H9 (cell line): ENCODE measurements around the gene ZCCHC8. TPM values are rescaled to one million over a fixed set of nuclear protein-coding genes. Genes with fewer than 3 reads are reported as not detected.
"Not testable (repeated sequence)": the region's sequence is repeated elsewhere in the genome, so short reads cannot be mapped to it uniquely, and the experiment has no call there.

ENCODE experiments used
- DNase-seq: peaks from one replicate; pipeline ENCODE4 v3.0.0-alpha.2; 2017
- H2AFZ ChIP-seq: one replicate; pipeline ENCODE4 v1.6.1; 2013; ENCODE audit warnings: mild to moderate bottlenecking, low read length, control low read depth, moderate library complexity
- H2AK5ac ChIP-seq: 2 replicates; pipeline ENCODE4 v1.6.1; 2013; ENCODE audit warnings: low read length, control low read depth, mixed read lengths; ENCODE audit not compliant: insufficient read length
- H2BK120ac ChIP-seq: one replicate; pipeline ENCODE4 v1.6.1; 2013; ENCODE audit warnings: low read depth, mild to moderate bottlenecking, low read length, control low read depth, inconsistent platforms; ENCODE audit not compliant: poor library complexity, severe bottlenecking
- H2BK12ac ChIP-seq: 2 replicates; pipeline ENCODE4 v1.6.1; 2013; ENCODE audit warnings: low read length, control low read depth, mixed read lengths, low read depth; ENCODE audit not compliant: insufficient read length
- H2BK15ac ChIP-seq: 2 replicates; pipeline ENCODE4 v1.6.1; 2013; ENCODE audit warnings: low read depth, low read length, control low read depth
- H2BK20ac ChIP-seq: one replicate; pipeline ENCODE4 v1.6.1; 2013; ENCODE audit warnings: low read depth, mild to moderate bottlenecking, low read length, control low read depth, inconsistent platforms; ENCODE audit not compliant: poor library complexity, severe bottlenecking
- H2BK5ac ChIP-seq: 2 replicates; pipeline ENCODE4 v1.6.1; 2013; ENCODE audit warnings: low read length, control low read depth, mixed read lengths; ENCODE audit not compliant: insufficient read length
- H3K14ac ChIP-seq: 2 replicates; pipeline ENCODE4 v1.6.1; 2013; ENCODE audit warnings: low read length, control low read depth; ENCODE audit not compliant: insufficient read depth
- H3K18ac ChIP-seq: 2 replicates; pipeline ENCODE4 v1.6.1; 2013; ENCODE audit warnings: low read depth, mild to moderate bottlenecking, mixed read lengths, low read length, control low read depth; ENCODE audit not compliant: insufficient read length
- H3K23ac ChIP-seq: 2 replicates; pipeline ENCODE4 v1.6.1; 2013; ENCODE audit warnings: low read length, control low read depth, mixed read lengths, low read depth; ENCODE audit not compliant: insufficient read length
- H3K23me2 ChIP-seq: 2 replicates; pipeline ENCODE4 v1.6.1; 2013; ENCODE audit warnings: low read depth, mild to moderate bottlenecking, mixed read lengths, low read length, control low read depth; ENCODE audit not compliant: insufficient read length, poor library complexity, severe bottlenecking
- H3K27ac ChIP-seq: 2 replicates; pipeline ENCODE4 v1.5.1; 2013; ENCODE audit warnings: low read length, control low read depth, mixed read lengths, low read depth; ENCODE audit not compliant: insufficient read length
- H3K27me3 ChIP-seq: 2 replicates; pipeline ENCODE4 v1.6.1; 2013; ENCODE audit warnings: low read length, control low read depth, inconsistent platforms; ENCODE audit not compliant: insufficient read depth
- H3K4ac ChIP-seq: 2 replicates; pipeline ENCODE4 v1.6.1; 2013; ENCODE audit warnings: low read depth, mild to moderate bottlenecking, control low read depth, inconsistent platforms, low read length, moderate library complexity
- H3K4me1 ChIP-seq: 2 replicates; pipeline ENCODE4 v1.6.1; 2013; ENCODE audit warnings: low read length, control low read depth, inconsistent platforms; ENCODE audit not compliant: insufficient read depth
- H3K4me2 ChIP-seq: 2 replicates; pipeline ENCODE4 v1.6.1; 2013; ENCODE audit warnings: low read length, control low read depth, mixed read lengths; ENCODE audit not compliant: insufficient read length, insufficient read depth
- H3K56ac ChIP-seq: 2 replicates; pipeline ENCODE4 v1.6.1; 2013; ENCODE audit warnings: low read depth, mild to moderate bottlenecking, mixed read lengths, low read length, control low read depth; ENCODE audit not compliant: insufficient read length
- H3K79me1 ChIP-seq: 2 replicates; pipeline ENCODE4 v1.6.1; 2013; ENCODE audit warnings: low read depth, mild to moderate bottlenecking, moderate library complexity, low read length, control low read depth, inconsistent platforms; ENCODE audit not compliant: insufficient read depth, poor library complexity, severe bottlenecking
- H3K79me2 ChIP-seq: 2 replicates; pipeline ENCODE4 v1.6.1; 2013; ENCODE audit warnings: low read length, control low read depth, inconsistent platforms; ENCODE audit not compliant: insufficient read depth
- H3K9ac ChIP-seq: 2 replicates; pipeline ENCODE4 v1.6.1; 2013; ENCODE audit warnings: low read length, control low read depth, mixed read lengths; ENCODE audit not compliant: insufficient read length; ENCODE audit errors: extremely low read depth
- H3K9me3 ChIP-seq: one replicate; pipeline ENCODE4 v1.6.1; 2013; ENCODE audit warnings: low read depth, low read length, inconsistent platforms; ENCODE audit not compliant: control insufficient read depth
- H3T11ph ChIP-seq: one replicate; pipeline ENCODE4 v1.6.1; 2013; ENCODE audit warnings: mild to moderate bottlenecking, low read length, control low read depth, inconsistent platforms
- H4K20me1 ChIP-seq: one replicate; pipeline ENCODE4 v1.6.1; 2013; ENCODE audit not compliant: control insufficient read depth, insufficient read length, insufficient read depth
- H4K5ac ChIP-seq: 2 replicates; pipeline ENCODE4 v1.6.1; 2013; ENCODE audit warnings: low read depth, mild to moderate bottlenecking, mixed read lengths, low read length, control low read depth; ENCODE audit not compliant: insufficient read length
- H4K8ac ChIP-seq: replicated peaks from 2 replicates; pipeline ENCODE4 v1.6.1; 2013; ENCODE audit warnings: low read length, control low read depth, mixed read lengths, low read depth; ENCODE audit not compliant: insufficient read length
- H4K91ac ChIP-seq: 2 replicates; pipeline ENCODE4 v1.6.1; 2013; ENCODE audit warnings: low read depth, mild to moderate bottlenecking, moderate library complexity, mixed read lengths, low read length, control low read depth; ENCODE audit not compliant: insufficient read length
- H3K27ac Mint-ChIP-seq, 3 experiments: 2 replicates in 2 of 3; 3 replicates in 1 of 3; pipeline ENCODE4 v1.8.0; 2020 to 2021; ENCODE audit warnings: mixed read lengths in 3 of 3, mild to moderate bottlenecking in 1 of 3, moderate library complexity in 1 of 3
- H3K27me3 Mint-ChIP-seq: 2 replicates; pipeline ENCODE4 v1.8.0; 2021; ENCODE audit warnings: low read depth, mild to moderate bottlenecking, moderate library complexity, mixed read lengths
- H3K36me3 Mint-ChIP-seq, 3 experiments: 2 replicates in 2 of 3; 3 replicates in 1 of 3; pipeline ENCODE4 v1.8.0; 2020 to 2021; ENCODE audit warnings: low read depth in 3 of 3, mixed read lengths in 3 of 3; ENCODE audit not compliant: insufficient read depth in 1 of 3
- H3K4me1 Mint-ChIP-seq, 2 experiments: 2 replicates each; pipeline ENCODE4 v1.8.0; 2020; ENCODE audit warnings: mixed read lengths in 2 of 2
- H3K4me3 Mint-ChIP-seq, 2 experiments: 2 replicates in 1 of 2; 3 replicates in 1 of 2; pipeline ENCODE4 v1.8.0; 2020 to 2021; ENCODE audit warnings: mild to moderate bottlenecking in 2 of 2, mixed read lengths in 2 of 2, moderate library complexity in 1 of 2
- H3K9me3 Mint-ChIP-seq, 2 experiments: 2 replicates in 1 of 2; 3 replicates in 1 of 2; pipeline ENCODE4 v1.8.0; 2020; ENCODE audit warnings: mild to moderate bottlenecking in 2 of 2, mixed read lengths in 2 of 2, moderate library complexity in 1 of 2
- WGBS: extraction: QIAGEN DNeasy Blood & Tissue Kit; methylation state at CpG from one replicate; pipeline ENCODE4 v1.1.7; 2013; ENCODE audit warnings: missing lambda C conversion rate, low lambda C conversion rate, mixed read lengths; ENCODE audit not compliant: insufficient read length; ENCODE audit errors: extremely low coverage; 5-methylcytosine and 5-hydroxymethylcytosine counted together
- total RNA-seq: library from RNA; stranded (reverse); gene quantifications from 2 replicates; pipeline ENCODE4 v1.2.1, GENCODE V29; 2021
- TF ChIP-seq, protein P1 (sequence below): fragments of 200-600 bp; sonication (generic); conservative IDR thresholded peaks from 3 replicates; pipeline ENCODE4 v1.8.0; 2021; ENCODE audit warnings: antibody characterized with exemption, mild to moderate bottlenecking

The ZCCHC8 gene
- total RNA-seq, 1 experiment from 2014 or later: 37.3 TPM

DNA sequence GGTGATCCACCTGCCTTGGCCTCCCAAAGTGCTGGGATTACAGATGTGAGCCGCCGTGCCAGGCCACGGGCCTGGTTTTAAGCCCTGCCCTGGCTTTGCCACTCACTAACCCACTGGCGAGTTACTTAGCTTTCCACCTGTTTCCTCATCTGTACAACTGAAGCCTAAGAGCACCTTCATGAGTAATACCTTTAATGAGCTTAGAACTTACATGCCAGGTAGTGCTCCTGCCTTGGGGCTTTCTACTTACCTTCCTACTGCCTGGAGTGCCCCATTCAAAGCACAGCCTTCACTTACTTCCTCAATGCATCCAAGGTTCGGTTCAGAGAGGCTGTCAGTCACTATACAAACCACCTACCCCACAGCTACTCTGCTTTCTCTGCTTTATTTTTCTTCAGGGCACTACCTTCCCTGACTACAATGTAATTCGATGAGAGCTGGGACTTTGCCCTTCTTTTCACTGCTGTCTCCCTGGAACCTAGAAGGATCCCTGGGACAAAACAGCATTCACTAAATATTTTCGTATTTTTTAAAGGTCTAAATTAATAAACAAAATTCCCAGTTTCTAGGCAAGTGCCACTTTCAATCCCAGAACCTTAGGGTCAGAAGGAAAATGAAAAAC, 13.8 kb downstream of the ZCCHC8 start:
- H3K14ac ChIP-seq: no peak overlapping the region
- Mint-ChIP-seq H3K36me3 (peaks cover 44 to 83% (median 73%) of the 10 kb centered on the region in 3 experiments; a peak in 6 of 7 replicates), H3K27me3 (no peaks in the 10 kb centered on the region), H3K27ac (no peak overlapping the region; a peak in 1 of 7 replicates), H3K4me1 (no peaks in the 10 kb centered on the region), H3K9me3 (no peaks in the 10 kb centered on the region), H3K4me3 (no peak overlapping the region)
- DNase-seq: no peak
- no peak overlapping the region for H3K4ac ChIP-seq
- H3K4me1 ChIP-seq: no peaks in the 10 kb centered on the region
- no peaks in the 10 kb centered on the region for H3K27me3 ChIP-seq
- no peak overlapping the region for H2BK120ac ChIP-seq
- H3K27ac ChIP-seq: no peak overlapping the region
- no peak overlapping the region for H2BK5ac ChIP-seq
- H4K20me1 ChIP-seq: no peaks in the 10 kb centered on the region
- no peak overlapping the region for H3K56ac ChIP-seq
- H2BK15ac ChIP-seq: no peak overlapping the region
- H3K79me1 ChIP-seq: no peaks in the 10 kb centered on the region
- no peak overlapping the region for H2BK20ac ChIP-seq
- no peak overlapping the region for H2BK12ac ChIP-seq
- no peak overlapping the region for H3K18ac ChIP-seq
- H3K4me2 ChIP-seq: no peak overlapping the region
- H3K9ac ChIP-seq: no peak overlapping the region
- H3T11ph ChIP-seq: no peak overlapping the region
- no peaks in the 10 kb centered on the region for H3K23me2 ChIP-seq
- no peak overlapping the region for H4K5ac ChIP-seq
- no peak overlapping the region for H2AFZ ChIP-seq
- no peak overlapping the region for H4K91ac ChIP-seq
- TF ChIP-seq, protein P1, sequence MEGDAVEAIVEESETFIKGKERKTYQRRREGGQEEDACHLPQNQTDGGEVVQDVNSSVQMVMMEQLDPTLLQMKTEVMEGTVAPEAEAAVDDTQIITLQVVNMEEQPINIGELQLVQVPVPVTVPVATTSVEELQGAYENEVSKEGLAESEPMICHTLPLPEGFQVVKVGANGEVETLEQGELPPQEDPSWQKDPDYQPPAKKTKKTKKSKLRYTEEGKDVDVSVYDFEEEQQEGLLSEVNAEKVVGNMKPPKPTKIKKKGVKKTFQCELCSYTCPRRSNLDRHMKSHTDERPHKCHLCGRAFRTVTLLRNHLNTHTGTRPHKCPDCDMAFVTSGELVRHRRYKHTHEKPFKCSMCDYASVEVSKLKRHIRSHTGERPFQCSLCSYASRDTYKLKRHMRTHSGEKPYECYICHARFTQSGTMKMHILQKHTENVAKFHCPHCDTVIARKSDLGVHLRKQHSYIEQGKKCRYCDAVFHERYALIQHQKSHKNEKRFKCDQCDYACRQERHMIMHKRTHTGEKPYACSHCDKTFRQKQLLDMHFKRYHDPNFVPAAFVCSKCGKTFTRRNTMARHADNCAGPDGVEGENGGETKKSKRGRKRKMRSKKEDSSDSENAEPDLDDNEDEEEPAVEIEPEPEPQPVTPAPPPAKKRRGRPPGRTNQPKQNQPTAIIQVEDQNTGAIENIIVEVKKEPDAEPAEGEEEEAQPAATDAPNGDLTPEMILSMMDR: no peak
- no peak overlapping the region for H2AK5ac ChIP-seq
- no peak overlapping the region for H3K23ac ChIP-seq
- H3K9me3 ChIP-seq: no peaks in the 10 kb centered on the region
- H4K8ac ChIP-seq: no peak overlapping the region
- WGBS: no CpG with 5 or more reads among the region's 7 CpGs
- H3K79me2 ChIP-seq: no peaks in the 10 kb centered on the region

DNA sequence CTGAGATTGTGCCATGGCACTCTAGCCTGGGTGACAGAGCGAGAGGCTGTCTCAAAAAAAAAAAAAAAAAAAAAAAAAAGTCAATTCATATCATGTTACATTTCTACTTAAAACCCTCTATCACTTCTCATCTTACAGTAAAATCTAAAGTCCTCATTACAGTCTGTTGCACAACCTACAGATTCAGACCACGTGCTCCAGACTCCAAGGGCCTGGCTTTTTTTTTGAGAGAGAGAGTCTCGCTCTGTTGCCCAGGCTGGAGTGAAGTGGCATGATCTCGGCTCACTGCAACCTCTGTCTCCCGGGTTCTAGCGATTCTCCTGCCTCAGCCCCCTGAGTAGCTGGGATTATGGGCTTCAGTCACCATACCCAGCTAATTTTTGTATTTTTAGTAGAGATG, 14.4 kb downstream of the ZCCHC8 start:
- H3K4ac ChIP-seq, H2BK15ac ChIP-seq, H4K20me1 ChIP-seq, H3K56ac ChIP-seq, H2BK120ac ChIP-seq, DNase-seq, H3K27me3 Mint-ChIP-seq, H3K27me3 ChIP-seq, H2BK12ac ChIP-seq, H4K5ac ChIP-seq, H3K4me1 ChIP-seq, H3K9me3 Mint-ChIP-seq, H3T11ph ChIP-seq, H3K23ac ChIP-seq, H3K14ac ChIP-seq, H2BK20ac ChIP-seq, H3K4me3 Mint-ChIP-seq, H2AFZ ChIP-seq, H4K91ac ChIP-seq, H2BK5ac ChIP-seq, H3K27ac ChIP-seq, H3K79me1 ChIP-seq, H3K27ac Mint-ChIP-seq, H3K4me2 ChIP-seq, H3K9ac ChIP-seq, H3K4me1 Mint-ChIP-seq, H2AK5ac ChIP-seq, H3K23me2 ChIP-seq, H3K18ac ChIP-seq, H4K8ac ChIP-seq, H3K79me2 ChIP-seq, H3K9me3 ChIP-seq: not testable (repeated sequence)
- WGBS: no CpG with 5 or more reads among the region's 6 CpGs
- H3K36me3 Mint-ChIP-seq: peaks cover 44 to 82% (median 74%) of the 10 kb centered on the region in 3 experiments; a peak in 6 of 7 replicates
